H1 (cell line): ENCODE data around the gene SHQ1. TPM values are rescaled to one million over a fixed set of nuclear protein-coding genes. Genes with fewer than 3 reads are reported as not detected.
"Not testable (repeated sequence)": the region's sequence is repeated elsewhere in the genome, so short reads cannot be mapped to it uniquely, and the experiment has no call there.

ENCODE experiments used
- CTCF ChIA-PET: fragments of 300-600 bp; sonication (Branson Sonifier 250); formaldehyde crosslinking; loops from one replicate; lab custom pipeline; 2021; ENCODE audit not compliant: partially characterized antibody; lab: Charles Lee
- POLR2A ChIA-PET: fragments of 300-600 bp; sonication (Branson Sonifier 250); formaldehyde crosslinking; loops from one replicate; lab custom pipeline; 2021; ENCODE audit warnings: inconsistent platforms; ENCODE audit not compliant: partially characterized antibody; lab: Charles Lee
- DNase-seq, 2 experiments: peaks; one replicate each; pipeline versions ENCODE4 v3.0.0 to v3.0.0-alpha.2; 2010 to 2022; ENCODE audit warnings: low spot score in 2 of 2, low read depth in 1 of 2, mixed read lengths in 1 of 2
- FAIRE-seq: peaks from 2 replicates; lab custom pipeline; 2011; peaks lifted over from hg19 to GRCh38; lab: Jason Lieb, UNC
- H2AFZ ChIP-seq: 2 replicates; pipeline ENCODE4 v1.8.1; 2012; ENCODE audit warnings: low read length, inconsistent platforms
- H2AK5ac ChIP-seq: 2 replicates; pipeline ENCODE4 v1.6.1; 2013; ENCODE audit warnings: low read depth, low read length
- H2BK120ac ChIP-seq: replicated peaks from 2 replicates; pipeline ENCODE3; 2013; ENCODE audit warnings: low read depth, low read length, inconsistent platforms
- H2BK12ac ChIP-seq: 2 replicates; pipeline ENCODE4 v1.6.1; 2013; ENCODE audit warnings: low read depth, low read length
- H2BK15ac ChIP-seq: 2 replicates; pipeline ENCODE4 v1.6.1; 2013; ENCODE audit warnings: low read length
- H2BK20ac ChIP-seq: 2 replicates; pipeline ENCODE4 v1.6.1; 2013; ENCODE audit warnings: low read length
- H2BK5ac ChIP-seq: 2 replicates; pipeline ENCODE4 v1.6.1; 2013; ENCODE audit warnings: low read depth, low read length
- H3K14ac ChIP-seq: 2 replicates; pipeline ENCODE4 v1.6.1; 2013; ENCODE audit warnings: inconsistent platforms; ENCODE audit not compliant: insufficient read length
- H3K18ac ChIP-seq: 2 replicates; pipeline ENCODE4 v1.6.1; 2013; ENCODE audit warnings: low read length; ENCODE audit errors: extremely low read depth
- H3K23ac ChIP-seq: 2 replicates; pipeline ENCODE4 v1.6.1; 2013; ENCODE audit warnings: inconsistent platforms; ENCODE audit not compliant: insufficient read length
- H3K23me2 ChIP-seq: 2 replicates; pipeline ENCODE4 v1.6.1; 2013; ENCODE audit warnings: low read depth, low read length
- H3K27ac ChIP-seq: 2 replicates; pipeline ENCODE4 v1.6.1; 2011; ENCODE audit warnings: low read depth, low read length, inconsistent platforms
- H3K27me3 ChIP-seq, 4 experiments: replicated peaks in 1 of 4; 1 replicate in 1 of 4; 2 replicates in 3 of 4; pipeline versions ENCODE4 v1.6.1 to v1.8.1; 2011 to 2013; ENCODE audit warnings: low read length in 3 of 4, mild to moderate bottlenecking in 3 of 4, inconsistent platforms in 2 of 4, mixed read lengths in 2 of 4, moderate library complexity in 1 of 4; ENCODE audit not compliant: control insufficient read depth in 3 of 4, insufficient read depth in 3 of 4; ENCODE audit errors: extremely low read depth in 1 of 4
- H3K36me3 ChIP-seq, 4 experiments: 2 replicates each; pipeline versions ENCODE4 v1.6.1 to v1.8.1; 2011 to 2013; ENCODE audit warnings: mild to moderate bottlenecking in 4 of 4, low read length in 3 of 4, moderate library complexity in 2 of 4, control low read depth in 1 of 4, inconsistent platforms in 1 of 4; ENCODE audit not compliant: insufficient read depth in 4 of 4, control insufficient read depth in 2 of 4
- H3K4ac ChIP-seq: replicated peaks from 2 replicates; pipeline ENCODE3; 2013; ENCODE audit warnings: low read length, low read depth, mixed read lengths, inconsistent platforms; ENCODE audit not compliant: insufficient read length
- H3K4me1 ChIP-seq, 4 experiments: replicated peaks in 1 of 4; 1 replicate in 1 of 4; 2 replicates in 3 of 4; pipeline versions ENCODE4 v1.6.1 to v1.8.1; 2011 to 2013; ENCODE audit warnings: low read length in 3 of 4, inconsistent platforms in 2 of 4, mixed read lengths in 1 of 4; ENCODE audit not compliant: insufficient read depth in 4 of 4, control insufficient read depth in 3 of 4
- H3K4me2 ChIP-seq, 2 experiments: 2 replicates each; pipeline versions ENCODE4 v1.6.1 to v1.8.1; 2011 to 2013; ENCODE audit warnings: low read depth in 2 of 2, low read length in 2 of 2, control low read depth in 1 of 2, inconsistent platforms in 1 of 2, mild to moderate bottlenecking in 1 of 2; ENCODE audit not compliant: insufficient read depth in 1 of 2
- H3K4me3 ChIP-seq, 4 experiments: fragments of 200-600, 300-600 bp in 1 of 4; sonication (generic), shearing (Covaris generic), sonication (Bioruptor Twin) in 1 of 4; 2 replicates each; pipeline versions ENCODE4 v1.5.1 to v1.8.1; 2011 to 2016; ENCODE audit warnings: low read length in 4 of 4, low read depth in 3 of 4, control low read depth in 2 of 4, inconsistent platforms in 2 of 4, mild to moderate bottlenecking in 2 of 4, mixed read lengths in 1 of 4, moderate library complexity in 1 of 4; ENCODE audit not compliant: insufficient read depth in 2 of 4; ENCODE audit errors: extremely low read depth in 1 of 4
- H3K56ac ChIP-seq: replicated peaks from 2 replicates; pipeline ENCODE3; 2013; ENCODE audit warnings: low read depth, mild to moderate bottlenecking, mixed read lengths, low read length, inconsistent platforms; ENCODE audit not compliant: insufficient read length
- H3K79me1 ChIP-seq: 2 replicates; pipeline ENCODE4 v1.6.1; 2013; ENCODE audit warnings: low read depth, low read length, control low read depth
- H3K79me2 ChIP-seq, 2 experiments: 2 replicates each; pipeline versions ENCODE4 v1.6.1 to v1.8.1; 2012 to 2013; ENCODE audit warnings: low read length in 2 of 2, mild to moderate bottlenecking in 2 of 2, inconsistent platforms in 1 of 2; ENCODE audit not compliant: insufficient read depth in 2 of 2, control insufficient read depth in 1 of 2
- H3K9ac ChIP-seq, 4 experiments: replicated peaks in 1 of 4; 1 replicate in 1 of 4; 2 replicates in 3 of 4; pipeline versions ENCODE4 v1.6.1 to v1.8.1; 2011 to 2013; ENCODE audit warnings: low read depth in 3 of 4, low read length in 3 of 4, control low read depth in 2 of 4, mild to moderate bottlenecking in 2 of 4, moderate library complexity in 2 of 4, inconsistent platforms in 1 of 4; ENCODE audit errors: extremely low read depth in 1 of 4
- H3K9me3 ChIP-seq, 2 experiments: 2 replicates each; pipeline versions ENCODE4 v1.6.1 to v1.8.1; 2012 to 2013; ENCODE audit warnings: mild to moderate bottlenecking in 2 of 2, moderate library complexity in 2 of 2, control low read depth in 1 of 2, inconsistent platforms in 1 of 2, low read depth in 1 of 2, low read length in 1 of 2, mixed read lengths in 1 of 2; ENCODE audit not compliant: insufficient read depth in 2 of 2
- H4K20me1 ChIP-seq, 2 experiments: replicated peaks in 1 of 2; 2 replicates each; pipeline versions ENCODE3 to v1.8.1; 2011 to 2013; ENCODE audit warnings: inconsistent platforms in 2 of 2, low read length in 2 of 2, mild to moderate bottlenecking in 1 of 2; ENCODE audit not compliant: insufficient read depth in 2 of 2, control insufficient read depth in 1 of 2
- H4K5ac ChIP-seq: 2 replicates; pipeline ENCODE4 v1.6.1; 2013; ENCODE audit warnings: low read length, low read depth, mixed read lengths, inconsistent platforms; ENCODE audit not compliant: insufficient read length
- H4K8ac ChIP-seq: 2 replicates; pipeline ENCODE4 v1.8.0; 2013; ENCODE audit warnings: mild to moderate bottlenecking, moderate library complexity, low read length, inconsistent platforms; ENCODE audit not compliant: insufficient read depth; ENCODE audit errors: extremely low read depth
- H4K91ac ChIP-seq: replicated peaks from 2 replicates; pipeline ENCODE3; 2013; ENCODE audit warnings: low read length, mixed read lengths, inconsistent platforms; ENCODE audit not compliant: insufficient read length
- WGBS, 2 experiments: shearing (Covaris generic) in 1 of 2; methylation state at CpG; one replicate each; pipeline versions ENCODE4 v1.1.6 to v1.1.7; 2013 to 2015; ENCODE audit warnings: low lambda C conversion rate in 2 of 2, mixed read lengths in 2 of 2, inconsistent platforms in 1 of 2, low coverage in 1 of 2, missing lambda C conversion rate in 1 of 2; ENCODE audit not compliant: insufficient replicate concordance in 2 of 2, insufficient coverage in 1 of 2, insufficient read length in 1 of 2; ENCODE audit errors: extremely low coverage in 1 of 2, missing lambda C conversion rate in 1 of 2; 5-methylcytosine and 5-hydroxymethylcytosine counted together
- polyA plus RNA-seq, 7 experiments: library from polyadenylated mRNA; depleted of rRNA in 3 of 7; stranded (reverse) in 5 of 7; unstranded in 2 of 7; fragments of >200 nt in 5 of 7; fragments of 200-250 nt in 2 of 7; gene quantifications; 1 replicate in 5 of 7; 2 replicates in 1 of 7; 4 replicates in 1 of 7; pipeline versions ENCODE4 v1.2.1 to v1.2.3, GENCODE V29; 2011 to 2013; ENCODE audit warnings: missing spikeins in 2 of 7, mixed read lengths in 2 of 7
- total RNA-seq: library from RNA; stranded (reverse); fragmentation: NEBNext Ultra II Directional; extraction: Animal tissue kit (Norgen Biotek cat#: 25700); gene quantifications from 2 replicates; pipeline ENCODE4 v1.2.1, GENCODE V29; 2021

The SHQ1 gene
- total and polyA plus RNA-seq, 2 of the 8 experiments (the other 6 are each of a cell fraction or from before 2014, with no cell fraction given) = 10.7 to 34.4 TPM

DNA sequence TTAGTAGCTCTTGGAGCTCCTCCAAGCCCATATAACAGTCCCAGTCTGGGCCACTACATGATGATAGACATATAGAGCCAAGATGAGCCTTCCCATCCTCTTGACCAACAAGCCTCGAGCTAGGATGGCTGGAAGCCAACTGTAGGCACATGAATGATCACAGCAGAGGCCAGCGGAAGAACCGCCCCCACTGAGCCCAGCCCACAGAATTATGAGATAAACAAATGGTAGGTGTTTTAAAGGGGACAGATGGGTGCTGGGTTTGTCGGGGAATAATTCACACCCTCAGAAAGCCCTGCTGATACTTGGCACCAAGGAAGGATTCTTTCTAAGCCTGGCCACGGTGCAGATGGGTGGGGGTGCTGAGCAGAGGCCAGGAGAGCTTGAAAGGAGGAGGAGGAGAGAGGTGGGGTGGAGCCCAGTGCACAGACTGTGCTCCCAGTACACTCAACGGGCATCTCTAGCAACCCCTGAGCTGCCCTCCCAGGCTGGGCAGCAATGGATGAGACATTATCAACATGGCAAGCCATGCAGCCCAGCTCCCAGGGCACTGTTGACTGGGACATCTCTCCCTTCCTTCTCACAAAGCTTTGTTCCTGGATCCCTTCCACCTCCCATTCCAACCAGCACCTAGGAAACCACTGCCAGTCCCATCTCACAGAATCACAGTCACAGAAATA lies 115.4 kb downstream of the SHQ1 start:
- H3K79me2 ChIP-seq, H2BK15ac ChIP-seq, H3K9ac ChIP-seq, H3K14ac ChIP-seq, H2AK5ac ChIP-seq, H3K56ac ChIP-seq, H3K23me2 ChIP-seq, H2BK12ac ChIP-seq, H3K27me3 ChIP-seq, CTCF ChIA-PET, H3K79me1 ChIP-seq, H3K4me1 ChIP-seq, H2BK5ac ChIP-seq, H4K91ac ChIP-seq, H3K36me3 ChIP-seq, H2BK120ac ChIP-seq, H2AFZ ChIP-seq, H3K4me3 ChIP-seq, H3K18ac ChIP-seq, DNase-seq, H3K4ac ChIP-seq, H4K5ac ChIP-seq, H4K20me1 ChIP-seq, H2BK20ac ChIP-seq, H3K27ac ChIP-seq, FAIRE-seq, H4K8ac ChIP-seq, H3K23ac ChIP-seq, H3K4me2 ChIP-seq, POLR2A ChIA-PET: not testable (repeated sequence)
- H3K9me3 ChIP-seq = peaks cover 6 to 21% of the 10 kb centered on the region in 2 experiments; a peak in 2 of 4 replicates
- 94% methylated on average over 5 of the region's 6 CpGs; no CpG with 5 or more reads in 1 of the 2 experiments for WGBS, 2 experiments
